Neuron (in vitro differentiated cells): Measurements from ENCODE around the gene H6PD.

Experiments
- H2AFZ ChIP-seq: one replicate; pipeline ENCODE4 v1.6.1; 2013; ENCODE audit warnings: low read depth, mild to moderate bottlenecking, inconsistent platforms, low read length, moderate library complexity
- H3K27me3 ChIP-seq: one replicate; pipeline ENCODE4 v1.6.1; 2013; ENCODE audit warnings: low read length; ENCODE audit not compliant: insufficient read depth
- H3K36me3 ChIP-seq: one replicate; pipeline ENCODE4 v1.6.1; 2013; ENCODE audit warnings: low read length; ENCODE audit not compliant: insufficient read depth
- H3K4me1 ChIP-seq: one replicate; pipeline ENCODE4 v1.6.1; 2013; ENCODE audit warnings: low read length; ENCODE audit not compliant: insufficient read depth
- H3K4me3 ChIP-seq: 2 replicates; pipeline ENCODE4 v1.5.1; 2013; ENCODE audit warnings: mild to moderate bottlenecking, low read length, moderate library complexity
- H3K9me3 ChIP-seq: one replicate; pipeline ENCODE4 v1.6.1; 2013; ENCODE audit warnings: low read length

The H6PD gene

DNA sequence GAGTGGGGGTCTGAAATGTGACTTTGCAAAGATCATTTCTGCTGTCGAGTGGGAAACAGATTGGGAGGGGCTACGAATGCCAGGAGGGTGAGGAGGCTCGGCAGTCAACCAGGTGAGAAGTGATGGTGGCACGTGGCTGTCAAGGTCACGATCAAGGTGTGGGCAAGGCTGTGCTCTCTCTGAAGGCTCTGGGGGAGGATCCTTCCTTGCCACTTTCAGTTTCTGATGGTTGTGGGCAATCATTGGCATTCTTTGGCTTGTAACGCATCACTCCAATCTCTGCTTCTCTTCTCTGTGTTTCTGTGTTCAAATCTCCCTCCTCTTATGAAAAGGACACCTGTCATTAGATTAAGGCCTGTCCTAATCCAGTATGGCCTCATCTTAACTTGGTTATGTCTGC is 52.0 kb downstream of the H6PD start:
- Histone ChIP-seq H3K4me1 (no peaks in the 10 kb centered on the region), H3K4me3 (no peak overlapping the region), H3K36me3 (no peaks in the 10 kb centered on the region), H2AFZ (no peak overlapping the region), H3K9me3 (peaks cover 8% of the 10 kb centered on the region), H3K27me3 (peaks cover 1% of the 10 kb centered on the region)

DNA sequence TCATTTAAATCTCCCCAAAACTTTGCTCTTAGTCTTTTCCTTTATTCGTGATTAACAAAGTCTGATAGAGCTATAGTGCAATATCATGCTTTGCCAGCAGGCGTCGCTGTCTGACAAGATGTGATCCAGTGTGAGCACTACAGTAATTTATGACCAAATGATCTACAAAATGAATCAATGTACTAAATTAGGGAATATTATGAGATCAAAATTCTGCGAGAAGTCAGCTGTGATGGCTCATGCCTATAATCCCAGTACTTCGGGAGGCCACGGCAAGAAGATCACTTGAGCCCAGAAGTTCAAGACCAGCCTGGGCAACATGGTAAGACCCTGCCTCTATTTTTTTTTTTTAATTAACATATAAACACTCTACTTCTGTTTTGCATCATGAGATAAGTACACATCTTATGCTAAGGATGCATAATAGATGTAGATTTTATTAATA is 54.5 kb downstream of the H6PD start:
- H3K4me3 ChIP-seq: no peak overlapping the region
- H3K36me3 ChIP-seq: no peaks in the 10 kb centered on the region
- H3K4me1 ChIP-seq: peaks cover 3% of the 10 kb centered on the region
- no peak overlapping the region for H2AFZ ChIP-seq
- peaks cover 16% of the 10 kb centered on the region for H3K27me3 ChIP-seq
- H3K9me3 ChIP-seq: peaks cover 8% of the 10 kb centered on the region

DNA sequence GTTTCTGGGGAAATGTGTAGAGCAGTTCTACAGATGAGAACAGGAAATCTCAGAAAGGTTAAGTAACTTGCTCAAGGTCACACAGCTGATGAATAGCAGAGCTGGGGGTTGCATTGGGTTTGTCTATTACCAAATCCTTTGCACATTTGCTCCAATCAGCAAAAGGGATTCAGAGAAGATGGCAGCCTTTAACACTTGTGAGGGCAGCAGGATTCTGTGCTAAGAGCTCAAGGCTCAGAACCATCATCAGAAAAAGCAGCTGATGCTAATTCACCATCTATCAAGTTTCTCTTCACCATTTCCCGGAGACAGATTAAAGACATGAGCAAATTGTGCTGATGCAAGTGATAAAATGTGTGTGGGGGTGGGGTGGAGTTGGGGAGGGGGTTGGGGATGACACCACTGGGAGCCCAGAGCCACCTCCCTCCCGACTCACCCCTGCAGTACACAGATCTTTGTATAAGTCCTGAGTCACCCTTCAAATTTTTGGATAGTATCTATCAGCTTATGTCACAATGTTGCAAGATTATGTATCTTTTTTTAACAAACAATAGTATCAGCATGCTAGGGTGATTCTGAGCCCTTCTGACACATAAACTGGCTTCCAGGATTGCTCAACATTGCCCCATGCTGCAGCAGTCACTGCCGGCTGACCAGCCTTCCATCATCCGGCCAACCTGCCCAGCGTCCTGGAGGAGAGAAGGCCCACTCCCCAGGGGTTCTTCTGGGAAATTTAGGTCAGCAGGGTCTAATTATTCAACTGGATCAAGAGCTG is 55.3 kb downstream of the H6PD start:
- H3K4me3 ChIP-seq: no peak overlapping the region
- H3K4me1 ChIP-seq: peaks cover 3% of the 10 kb centered on the region
- H2AFZ ChIP-seq: no peak overlapping the region
- peaks cover 24% of the 10 kb centered on the region for H3K27me3 ChIP-seq
- H3K9me3 ChIP-seq: peaks cover 8% of the 10 kb centered on the region
- no peaks in the 10 kb centered on the region for H3K36me3 ChIP-seq

DNA sequence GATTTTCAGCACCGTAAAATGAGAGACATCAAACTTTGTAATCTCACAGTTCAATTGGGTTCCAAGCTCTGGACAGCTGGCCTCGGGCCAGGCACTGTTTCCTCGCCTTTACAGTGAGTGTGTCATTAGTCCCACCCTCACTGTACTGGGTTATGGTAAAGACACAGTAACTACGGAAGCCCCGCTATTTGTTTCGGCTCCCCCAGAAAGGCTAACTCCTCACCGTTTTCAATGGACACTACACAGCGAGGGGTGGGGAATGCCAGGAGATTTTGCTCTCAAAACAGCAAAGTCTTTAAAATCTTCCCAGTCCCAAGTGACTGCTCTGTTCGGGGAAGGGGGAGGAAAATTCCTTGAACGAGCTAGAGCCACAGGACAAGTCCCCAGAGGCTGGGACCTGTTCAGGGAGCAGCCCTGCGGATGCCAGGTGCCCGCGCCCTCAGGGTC is 57.4 kb downstream of the H6PD start:
- peaks cover 3% of the 10 kb centered on the region for H3K4me1 ChIP-seq
- H2AFZ ChIP-seq: no peak overlapping the region
- peaks cover 3% of the 10 kb centered on the region for H3K9me3 ChIP-seq
- no peak overlapping the region for H3K4me3 ChIP-seq
- no peaks in the 10 kb centered on the region for H3K36me3 ChIP-seq
- peaks cover 42% of the 10 kb centered on the region for H3K27me3 ChIP-seq

DNA sequence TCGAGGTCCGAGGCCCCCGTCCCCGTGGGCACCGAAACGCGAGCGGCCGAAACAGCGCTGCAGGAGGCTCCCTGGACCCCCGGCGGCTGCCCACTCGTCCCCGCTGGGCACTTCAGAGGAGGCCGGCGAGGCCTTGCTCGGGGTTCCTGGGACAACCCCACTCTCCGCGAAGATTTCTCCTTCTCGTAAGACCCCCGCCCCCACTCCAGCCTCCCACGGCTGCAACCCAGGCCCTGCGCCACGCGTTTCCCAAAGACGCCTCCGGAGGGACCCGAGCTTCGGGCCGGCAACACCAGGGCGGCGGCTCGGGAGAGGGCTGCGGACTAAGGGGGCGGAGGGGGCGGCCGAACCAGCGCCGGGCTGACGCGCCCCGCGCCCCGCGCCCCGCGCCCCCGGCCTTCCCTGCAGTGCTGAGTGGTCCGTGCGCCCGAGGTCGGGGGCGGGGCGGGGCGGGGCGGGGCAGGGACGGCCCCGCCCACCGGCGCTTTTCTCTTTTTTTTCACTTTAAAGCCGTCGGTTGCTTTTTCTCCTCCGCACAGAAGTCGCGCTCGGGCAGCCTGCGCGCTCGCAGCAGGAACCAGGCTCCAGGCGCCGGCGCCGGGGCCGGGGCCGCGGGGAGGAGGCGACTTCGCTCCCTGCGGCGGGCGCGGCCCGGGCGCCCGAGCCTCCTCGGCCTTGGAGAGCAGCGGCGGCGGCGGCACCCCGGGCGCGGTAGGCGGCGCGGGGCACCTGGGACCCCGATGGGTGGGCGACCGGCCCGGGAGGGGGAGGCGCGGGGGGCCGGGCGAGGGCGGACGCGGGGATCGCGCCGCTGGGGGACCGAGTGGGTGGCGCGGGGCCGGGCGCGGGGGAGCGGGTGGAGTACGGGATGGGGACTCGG is 58.0 kb downstream of the H6PD start, which contains the start of gene SPSB1:
TSS of gene SPSB1 (plus strand) at position 534 of the 880 bp plus-strand sequence. CDS start 62,998 bp downstream, outside the sequence.
- Histone ChIP-seq H3K27me3 (peaks cover 45% of the 10 kb centered on the region), H3K4me3 (peak within 1 kb of the TSS; percentile 30), H2AFZ (peak within 1 kb of the TSS; percentile 12), H3K4me1 (peaks cover 3% of the 10 kb centered on the region), H3K9me3 (peaks cover 3% of the 10 kb centered on the region), H3K36me3 (no peaks in the 10 kb centered on the region)

DNA sequence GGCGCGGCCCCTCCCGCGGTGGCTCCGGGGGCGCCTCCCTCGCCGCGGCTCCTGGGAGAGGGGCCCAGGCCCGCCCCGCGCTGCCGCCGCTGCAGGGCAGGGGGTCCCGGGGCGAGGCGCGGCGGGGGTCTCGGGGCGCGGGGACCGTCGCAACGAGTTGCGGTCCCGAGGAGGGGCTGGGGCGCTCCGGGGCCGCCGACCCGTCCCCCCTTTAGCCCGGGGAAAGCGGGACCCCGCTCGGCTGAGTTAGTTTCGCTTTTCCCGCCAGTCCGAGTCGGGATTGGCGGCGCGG is 58.6 kb downstream of the H6PD start:
- Histone ChIP-seq H2AFZ (peak overlapping the region; percentile 12), H3K36me3 (no peaks in the 10 kb centered on the region), H3K27me3 (peaks cover 45% of the 10 kb centered on the region), H3K4me3 (peak overlapping the region; percentile 30), H3K9me3 (peaks cover under 1% of the 10 kb centered on the region), H3K4me1 (peaks cover 3% of the 10 kb centered on the region)

DNA sequence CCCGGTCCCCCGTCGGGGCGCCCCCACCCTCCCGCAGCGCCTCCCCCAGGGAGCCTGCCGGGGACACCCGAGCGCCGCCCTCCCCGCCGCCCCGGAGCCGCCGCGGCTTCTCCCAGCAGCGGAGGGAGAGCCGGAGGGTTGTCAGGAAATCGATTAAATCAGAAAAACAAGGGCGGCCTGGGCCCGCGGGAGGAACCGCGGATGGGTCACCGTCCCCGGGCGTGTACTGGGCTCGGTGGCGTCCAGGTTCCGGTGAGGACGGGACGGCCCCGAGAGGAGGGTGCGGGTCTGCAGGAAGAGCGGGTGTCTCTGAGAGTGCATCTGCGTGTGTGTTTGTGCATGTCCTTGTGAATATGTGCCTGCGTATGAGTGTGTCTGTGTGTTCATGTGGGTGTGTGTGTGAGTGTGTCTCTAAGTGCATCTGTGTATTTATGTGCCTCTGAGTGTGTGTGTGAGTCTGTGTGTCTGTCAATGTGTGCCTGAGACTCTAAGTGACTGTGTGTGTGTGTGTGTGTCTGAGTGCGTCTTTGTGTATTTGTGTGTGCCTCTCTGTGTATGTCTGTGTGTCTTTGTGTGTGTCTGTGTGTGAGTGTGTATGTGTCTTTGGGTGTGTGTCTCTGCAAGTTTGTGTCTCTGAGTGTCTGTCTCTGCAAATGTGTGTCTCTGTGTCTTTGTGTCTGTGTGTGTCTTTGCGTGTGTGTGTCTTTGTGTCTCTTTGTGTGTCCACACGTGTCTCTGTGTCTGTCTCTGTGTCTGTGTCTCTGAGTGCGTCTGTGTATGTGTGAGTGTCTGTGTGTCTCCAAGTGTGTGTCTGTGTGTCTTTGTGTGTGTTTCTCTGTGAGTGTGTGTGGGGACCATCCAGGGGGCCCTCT is 59.2 kb downstream of the H6PD start:
- peaks cover 3% of the 10 kb centered on the region for H3K4me1 ChIP-seq
- H3K36me3 ChIP-seq: no peaks in the 10 kb centered on the region
- no peaks in the 10 kb centered on the region for H3K9me3 ChIP-seq
- peaks cover 45% of the 10 kb centered on the region for H3K27me3 ChIP-seq
- peak overlapping the region; percentile 30 for H3K4me3 ChIP-seq
- H2AFZ ChIP-seq: peak overlapping the region; percentile 12

DNA sequence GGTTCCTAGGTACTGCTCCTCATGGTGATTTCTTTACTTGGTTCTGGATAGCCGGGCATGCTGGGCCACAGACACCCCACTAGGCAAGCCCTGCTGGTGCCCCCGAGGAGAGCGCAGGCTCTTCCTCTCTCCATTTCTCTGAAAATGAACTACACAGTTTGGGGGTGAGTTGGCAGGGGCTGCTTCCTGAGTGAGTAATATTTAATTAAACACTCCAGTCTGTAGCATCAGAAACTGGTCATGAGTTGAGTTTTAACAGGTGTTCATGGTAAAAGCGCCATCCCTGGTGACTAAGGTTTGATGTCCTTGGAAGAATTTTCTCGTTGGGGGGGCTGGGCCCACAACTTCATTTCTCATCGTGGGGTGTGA is 59.8 kb downstream of the H6PD start:
- Histone ChIP-seq H3K9me3 (no peaks in the 10 kb centered on the region), H2AFZ (no peak overlapping the region), H3K4me1 (peaks cover 3% of the 10 kb centered on the region), H3K4me3 (no peak overlapping the region), H3K36me3 (no peaks in the 10 kb centered on the region), H3K27me3 (peaks cover 45% of the 10 kb centered on the region)

DNA sequence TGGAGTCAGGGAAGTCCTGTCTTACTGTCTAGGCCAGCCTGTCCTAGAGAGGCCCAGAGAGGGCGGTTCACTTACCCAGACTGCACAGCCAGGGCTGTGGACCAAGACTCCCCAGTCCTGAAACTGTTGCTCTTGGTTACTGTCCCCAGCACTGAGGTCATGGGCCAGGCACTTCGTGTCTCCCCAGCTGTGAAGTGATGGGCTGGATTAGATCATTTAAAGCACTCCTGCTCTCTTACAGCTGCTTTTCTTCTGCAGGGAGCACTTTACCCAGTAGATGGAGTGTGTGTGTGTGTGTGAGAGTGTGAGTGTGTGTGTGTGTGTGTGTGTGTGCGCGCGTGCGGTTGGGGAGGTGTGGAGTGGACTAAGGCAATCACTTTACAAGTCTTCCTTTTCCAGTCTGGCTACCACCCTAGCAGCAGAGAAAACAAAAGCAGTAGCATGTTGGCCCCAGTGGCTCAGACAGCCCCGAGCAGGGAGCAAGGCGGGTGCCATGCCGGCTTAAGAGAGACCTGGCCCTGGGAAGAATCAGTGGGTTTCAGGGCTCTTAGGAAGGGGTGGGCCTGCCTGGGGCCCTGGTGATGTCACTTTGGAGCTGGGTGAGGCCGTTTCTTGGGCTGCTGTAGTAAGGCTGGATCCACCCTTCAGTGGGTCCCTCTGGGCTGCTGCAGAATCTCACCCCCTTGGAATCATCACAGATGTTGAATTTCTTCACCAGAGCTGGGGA is 60.5 kb downstream of the H6PD start:
- H2AFZ ChIP-seq: no peak overlapping the region

DNA sequence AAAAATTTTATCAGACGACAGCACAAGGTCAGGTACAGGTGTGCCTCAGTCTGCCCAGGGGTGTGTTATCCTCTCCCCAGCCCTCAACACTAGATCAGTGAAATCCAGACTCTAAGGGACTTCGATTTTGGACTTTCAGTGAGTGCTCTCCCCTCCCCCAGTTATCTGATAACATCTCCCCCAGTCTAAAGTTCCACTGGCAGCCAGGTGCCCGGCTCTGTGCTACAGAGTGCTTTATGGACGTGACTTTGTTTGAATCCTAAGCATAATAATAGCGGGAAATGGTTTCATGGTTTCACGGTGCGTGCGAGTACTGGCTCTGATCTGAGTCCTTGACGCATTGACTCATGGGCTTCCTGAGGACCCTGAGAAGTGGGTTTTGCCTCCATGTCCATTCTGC is 61.3 kb downstream of the H6PD start:
- Histone ChIP-seq H3K4me1 (peaks cover 3% of the 10 kb centered on the region), H3K9me3 (no peaks in the 10 kb centered on the region), H3K36me3 (no peaks in the 10 kb centered on the region), H3K4me3 (no peak overlapping the region), H3K27me3 (peaks cover 45% of the 10 kb centered on the region), H2AFZ (no peak overlapping the region)

More for the DNA sequence above, 60.5 kb downstream of the H6PD start:
- peaks cover 45% of the 10 kb centered on the region for H3K27me3 ChIP-seq
- H3K4me1 ChIP-seq: peaks cover 3% of the 10 kb centered on the region
- no peak overlapping the region for H3K4me3 ChIP-seq
- H3K36me3 ChIP-seq: no peaks in the 10 kb centered on the region
- no peaks in the 10 kb centered on the region for H3K9me3 ChIP-seq

DNA sequence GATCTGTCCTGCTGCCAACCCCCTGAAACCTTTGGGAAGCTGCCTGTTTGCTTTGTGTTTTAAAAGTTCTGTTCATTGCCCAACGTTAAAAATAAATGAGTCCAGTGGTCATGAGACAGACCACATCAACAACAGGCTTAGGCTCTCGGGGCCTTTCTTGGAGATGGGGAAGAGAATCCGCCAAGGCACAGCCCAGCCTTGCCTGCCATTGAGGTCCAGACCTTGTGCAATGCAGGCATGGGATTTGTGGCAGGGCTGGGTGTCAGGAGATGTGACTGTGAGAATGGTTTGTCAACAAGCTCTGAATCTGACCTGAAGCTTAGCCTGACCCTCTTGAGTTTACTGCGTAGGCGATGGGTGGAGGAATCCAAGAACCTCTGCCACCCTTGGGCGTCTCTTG is 62.3 kb downstream of the H6PD start:
- H3K4me3 ChIP-seq: no peak overlapping the region
- no peaks in the 10 kb centered on the region for H3K9me3 ChIP-seq
- peaks cover 3% of the 10 kb centered on the region for H3K4me1 ChIP-seq
- H3K27me3 ChIP-seq: peaks cover 41% of the 10 kb centered on the region
- H2AFZ ChIP-seq: no peak overlapping the region
- no peaks in the 10 kb centered on the region for H3K36me3 ChIP-seq

DNA sequence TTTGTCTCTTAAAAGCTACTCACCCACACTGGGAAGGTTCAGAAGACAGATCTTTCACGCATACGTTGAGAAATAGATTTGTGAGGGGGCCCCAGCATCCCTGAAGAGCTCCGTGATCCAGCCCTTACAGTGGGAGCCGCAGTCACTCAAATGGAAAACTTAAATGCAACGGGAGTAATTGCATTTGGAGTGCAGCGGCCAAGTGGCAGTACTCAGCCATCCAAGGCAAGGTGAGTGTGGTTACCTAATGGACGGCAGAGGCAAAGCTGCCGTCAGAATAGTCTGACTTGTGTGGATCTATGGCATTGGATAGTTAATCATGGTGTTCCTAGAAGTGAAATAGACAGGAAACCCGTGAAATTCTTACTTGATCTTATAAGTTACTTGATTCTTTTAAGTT is 63.3 kb downstream of the H6PD start:
- no peaks in the 10 kb centered on the region for H3K4me1 ChIP-seq
- no peak overlapping the region for H2AFZ ChIP-seq
- H3K4me3 ChIP-seq: no peak overlapping the region
- peaks cover 39% of the 10 kb centered on the region for H3K27me3 ChIP-seq
- H3K9me3 ChIP-seq: no peaks in the 10 kb centered on the region
- H3K36me3 ChIP-seq: no peaks in the 10 kb centered on the region
